DLD1 (cell line): ENCODE results near the gene ZNF534.
"Not testable (repeated sequence)": the region's sequence is repeated elsewhere in the genome, so short reads cannot be mapped to it uniquely, and the experiment has no call there.

Source experiments
- in situ Hi-C: cut with HindIII; loops from 2 replicates; pipeline ENCODE4 v1.10.0; 2017; ENCODE audit warnings: low sequenced_read_pairs

The ZNF534 gene

GRCh38 chr19:52494518-52494917 lies 65.6 kb downstream of the ZNF534 start:
- in situ Hi-C loops = no loop called here

- in situ Hi-C loops = no loop called here
These were observed 69.6 kb downstream of the ZNF534 start for GRCh38 chr19:52498571-52498970.

GRCh38 chr19:52500474-52500873 lies 71.5 kb downstream of the ZNF534 start:
- in situ Hi-C loops = not testable (repeated sequence)

GRCh38 chr19:52500991-52501390 lies 72.0 kb downstream of the ZNF534 start:
- in situ Hi-C loops = not testable (repeated sequence)
